GM12875 (cell line): ENCODE measurements around the gene PAK5.

ENCODE experiments used
- H3K4me3 ChIP-seq: one replicate; pipeline ENCODE4 v1.5.1; 2011; ENCODE audit warnings: low read depth, low read length, control low read depth
- CTCF ChIP-seq: IDR thresholded peaks from 2 replicates; pipeline ENCODE4 v1.5.1; 2011; ENCODE audit warnings: low read depth, mild to moderate bottlenecking, control low read depth, inconsistent platforms, low read length, moderate library complexity, borderline replicate concordance; ENCODE audit not compliant: insufficient read depth

The PAK5 gene

GRCh38 chr20:9514461-9515213, 324.2 kb downstream of the PAK5 start, which contains the start of gene LAMP5:
TSS of gene LAMP5 (plus strand) at chr20:9514590. CDS start at chr20:9514853, 263 bp downstream.
- no peak for TF ChIP-seq CTCF
- H3K4me3 ChIP-seq: no peak within 1 kb of the TSS

- H3K4me3 ChIP-seq: no peak overlapping the region
- no peak for TF ChIP-seq CTCF
Observed at GRCh38 chr20:9514072-9514460, 324.8 kb downstream of the PAK5 start.

- TF ChIP-seq CTCF: no peak
- no peak overlapping the region for H3K4me3 ChIP-seq
Observed at GRCh38 chr20:9510911-9511310, 328.0 kb downstream of the PAK5 start.

GRCh38 chr20:9509246-9509645, 329.6 kb downstream of the PAK5 start:
- TF ChIP-seq CTCF: no peak
- H3K4me3 ChIP-seq: no peak overlapping the region

- no peak overlapping the region for H3K4me3 ChIP-seq
- no peak for TF ChIP-seq CTCF
Observed at GRCh38 chr20:9508696-9509178, 330.1 kb downstream of the PAK5 start.

- no peak overlapping the region for H3K4me3 ChIP-seq
- no peak for TF ChIP-seq CTCF
Observed at GRCh38 chr20:9508240-9508661, 330.6 kb downstream of the PAK5 start.

- H3K4me3 ChIP-seq: no peak overlapping the region
- TF ChIP-seq CTCF: no peak
Observed at GRCh38 chr20:9507544-9508239, 331.2 kb downstream of the PAK5 start.
